ENCODE data around the gene ZNF185.

- TF ChIP-seq CTCF (IDR thresholded peaks at IDR 0.05) (no peak), EZH2 (IDR thresholded peaks at IDR 0.05) (no peak), EZH2phosphoT487 (IDR thresholded peaks at IDR 0.05) (no peak)
These were observed 2.7 kb upstream of the ZNF185 start for GRCh38 chrX:152895121-152895520.
